ENCODE data around the gene ZNF609.

GRCh38 chr15:64687688-64688087, 227.3 kb downstream of the ZNF609 start:
- no peak for TF ChIP-seq CTCF (IDR thresholded peaks at IDR 0.05; ENCODE audit: low read depth, low read length)
- no peak for TF ChIP-seq EZH2phosphoT487 (IDR thresholded peaks at IDR 0.05; ENCODE audit: low read depth)
